ENCODE measurements around the gene SMAD9. TPM values are rescaled to one million over a fixed set of nuclear protein-coding genes. Genes with fewer than 3 reads are reported as not detected.

SMAD9 gene
- total and polyA plus RNA-seq, 2 of the 13 experiments (the other 11 are each of a cell fraction or from before 2014, with no cell fraction given) = 4.2 to 7.7 TPM

DNA sequence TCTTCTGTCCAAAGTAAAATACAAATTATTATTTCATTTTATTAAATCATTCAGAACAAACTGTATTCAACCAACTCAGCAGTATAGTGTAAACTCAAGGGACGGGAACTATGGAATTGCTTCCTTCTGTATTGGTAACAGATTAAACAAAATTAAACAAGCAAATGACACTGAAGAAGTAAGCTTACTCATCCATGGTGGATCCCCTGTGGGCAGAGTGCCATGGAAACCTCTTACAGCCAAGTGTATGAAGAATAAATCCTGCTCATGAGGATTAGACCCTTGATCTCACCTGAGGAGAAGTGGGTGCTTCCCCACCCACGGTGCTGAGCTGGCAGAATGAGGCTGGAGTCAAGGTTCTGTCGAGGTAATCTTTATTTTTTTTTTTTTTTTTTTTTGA lies 119.0 kb downstream of the SMAD9 start (continued):
- TF ChIP-seq ZNF841 (CRISPR knock-in tag; IDR thresholded peaks at IDR 0.05; ENCODE audit: borderline replicate concordance) (no peak), ZNF331 (CRISPR knock-in tag; IDR thresholded peaks at IDR 0.05) (no peak)

GRCh38 chr13:36796052-36796451 lies 124.0 kb downstream of the SMAD9 start:
- H3K27me3 ChIP-seq (ENCODE audit: control insufficient read depth in 1 of 2, insufficient read depth in 2 of 2, low read length in 2 of 2) = no peaks in the 10 kb centered on the region
- in situ Hi-C loops (cut with HindIII; ENCODE audit: extremely low pct_ligation_motif_present, low pct_unique_long_range_greater_than_20kb) = no loop called here
- H3K4me2 ChIP-seq (ENCODE audit: low read depth, low read length) = no peak overlapping the region
- ChIA-PET CTCF (ENCODE audit: low intra/inter-chr PET ratio, low total read pairs) (no interaction called here), POLR2A (no interaction called here)
- no peak overlapping the region for H2AFZ ChIP-seq (ENCODE audit: low read length)
- no peaks in the 10 kb centered on the region for H3K9me3 ChIP-seq (ENCODE audit: low read length)
- no peak overlapping the region for H3K4me3 ChIP-seq (replicated peaks in 1 of 3; ENCODE audit: insufficient read depth in 1 of 3, low read depth in 2 of 3, low read length in 3 of 3)
- no peak overlapping the region for H3K9ac ChIP-seq (ENCODE audit: insufficient read depth, low read depth, low read length)
- H4K20me1 ChIP-seq (ENCODE audit: insufficient read depth, low read length) = no peaks in the 10 kb centered on the region
- FAIRE-seq (no peak), ATAC-seq (no peak), DNase-seq (ENCODE audit: low spot score) (no peak)
- H3K36me3 ChIP-seq (replicated peaks in 1 of 2; ENCODE audit: control insufficient read depth in 1 of 2, insufficient read depth in 2 of 2, low read length in 2 of 2) = no peaks in the 10 kb centered on the region
- WGBS (ENCODE audit: low lambda C conversion rate) = 59% methylated on average over 3 of the region's 3 CpGs
- H3K79me2 ChIP-seq (ENCODE audit: insufficient read depth, low read length) = no peaks in the 10 kb centered on the region
- no peak for TF ChIP-seq ZNF569 (CRISPR knock-in tag; IDR thresholded peaks at IDR 0.05; ENCODE audit: borderline replicate concordance)
- no peak overlapping the region for H3K27ac ChIP-seq (ENCODE audit: extremely low read length, insufficient read depth, low read length)
- no peaks in the 10 kb centered on the region for H3K4me1 ChIP-seq (ENCODE audit: insufficient read depth, low read length)
- intact Hi-C loops (cut with micrococcal nuclease; ENCODE audit: unreplicated experiment) = no loop called here
- no TSS peak for BruUV-seq (replicated peaks)

- H3K9me3 ChIP-seq (ENCODE audit: low read length) = no peaks in the 10 kb centered on the region
- in situ Hi-C loops (cut with HindIII; ENCODE audit: extremely low pct_ligation_motif_present, low pct_unique_long_range_greater_than_20kb) = no loop called here
- H3K4me2 ChIP-seq (ENCODE audit: low read depth, low read length) = no peak overlapping the region
- FAIRE-seq (no peak), ATAC-seq (no peak), DNase-seq (ENCODE audit: low spot score) (no peak)
- ChIA-PET POLR2A (no interaction called here), CTCF (ENCODE audit: low intra/inter-chr PET ratio, low total read pairs) (no interaction called here)
- BruUV-seq (replicated peaks) = no TSS peak
- H3K4me3 ChIP-seq (replicated peaks in 1 of 3; ENCODE audit: insufficient read depth in 1 of 3, low read depth in 2 of 3, low read length in 3 of 3) = no peak overlapping the region
- H3K79me2 ChIP-seq (ENCODE audit: insufficient read depth, low read length) = no peaks in the 10 kb centered on the region
- no peak overlapping the region for H2AFZ ChIP-seq (ENCODE audit: low read length)
- H4K20me1 ChIP-seq (ENCODE audit: insufficient read depth, low read length) = no peaks in the 10 kb centered on the region
- H3K27ac ChIP-seq (ENCODE audit: extremely low read length, insufficient read depth, low read length) = no peak overlapping the region
- H3K9ac ChIP-seq (ENCODE audit: insufficient read depth, low read depth, low read length) = no peak overlapping the region
- H3K36me3 ChIP-seq (replicated peaks in 1 of 2; ENCODE audit: control insufficient read depth in 1 of 2, insufficient read depth in 2 of 2, low read length in 2 of 2) = no peaks in the 10 kb centered on the region
- no peaks in the 10 kb centered on the region for H3K27me3 ChIP-seq (ENCODE audit: control insufficient read depth in 1 of 2, insufficient read depth in 2 of 2, low read length in 2 of 2)
- WGBS (ENCODE audit: low lambda C conversion rate) = 6% methylated on average over 6 of the region's 6 CpGs
- intact Hi-C loops (cut with micrococcal nuclease; ENCODE audit: unreplicated experiment) = no loop called here
- no peaks in the 10 kb centered on the region for H3K4me1 ChIP-seq (ENCODE audit: insufficient read depth, low read length)
- no peak for TF ChIP-seq HDAC2 (CRISPR knock-in tag; IDR thresholded peaks at IDR 0.05)
- TF ChIP-seq PRDM15 (CRISPR knock-in tag; IDR thresholded peaks at IDR 0.05) = no peak
- no peak for TF ChIP-seq PHF5A (CRISPR knock-in tag; IDR thresholded peaks at IDR 0.05; ENCODE audit: low read depth, unreplicated experiment)
- no peak for TF ChIP-seq ZFX (CRISPR knock-in tag; IDR thresholded peaks at IDR 0.05; ENCODE audit: low read depth)
- TF ChIP-seq, protein P1, sequence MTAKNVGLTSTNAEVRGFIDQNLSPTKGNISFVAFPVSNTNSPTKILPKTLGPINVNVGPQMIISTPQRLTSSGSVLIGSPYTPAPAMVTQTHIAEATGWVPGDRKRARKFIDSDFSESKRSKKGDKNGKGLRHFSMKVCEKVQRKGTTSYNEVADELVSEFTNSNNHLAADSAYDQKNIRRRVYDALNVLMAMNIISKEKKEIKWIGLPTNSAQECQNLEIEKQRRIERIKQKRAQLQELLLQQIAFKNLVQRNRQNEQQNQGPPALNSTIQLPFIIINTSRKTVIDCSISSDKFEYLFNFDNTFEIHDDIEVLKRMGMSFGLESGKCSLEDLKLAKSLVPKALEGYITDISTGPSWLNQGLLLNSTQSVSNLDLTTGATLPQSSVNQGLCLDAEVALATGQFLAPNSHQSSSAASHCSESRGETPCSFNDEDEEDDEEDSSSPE (CRISPR knock-in tag; IDR thresholded peaks at IDR 0.05) = no peak
- TF ChIP-seq ZNF605 (CRISPR knock-in tag; IDR thresholded peaks at IDR 0.05) = no peak
- TF ChIP-seq SAFB2 (CRISPR knock-in tag; IDR thresholded peaks at IDR 0.05; ENCODE audit: borderline replicate concordance, low read depth) = no peak
- no peak for TF ChIP-seq REL (CRISPR knock-in tag; conservative IDR thresholded peaks at IDR 0.05)
- no peak for TF ChIP-seq FLYWCH1 (CRISPR knock-in tag; IDR thresholded peaks at IDR 0.05)
- TF ChIP-seq, protein P2, sequence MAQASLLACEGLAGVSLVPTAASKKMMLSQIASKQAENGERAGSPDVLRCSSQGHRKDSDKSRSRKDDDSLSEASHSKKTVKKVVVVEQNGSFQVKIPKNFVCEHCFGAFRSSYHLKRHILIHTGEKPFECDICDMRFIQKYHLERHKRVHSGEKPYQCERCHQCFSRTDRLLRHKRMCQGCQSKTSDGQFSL (CRISPR knock-in tag; IDR thresholded peaks at IDR 0.05) = no peak
These were observed 124.6 kb downstream of the SMAD9 start for GRCh38 chr13:36795463-36795862.

Measured in HepG2 (cell line).